ENCODE measurements around the gene USP21. TPM values are rescaled to one million over a fixed set of nuclear protein-coding genes. Genes with fewer than 3 reads are reported as not detected.

USP21 gene
- total and polyA plus RNA-seq, 2 of the 13 experiments (the other 11 are each of a cell fraction or from before 2014, with no cell fraction given): 10.1 to 33.1 TPM

DNA sequence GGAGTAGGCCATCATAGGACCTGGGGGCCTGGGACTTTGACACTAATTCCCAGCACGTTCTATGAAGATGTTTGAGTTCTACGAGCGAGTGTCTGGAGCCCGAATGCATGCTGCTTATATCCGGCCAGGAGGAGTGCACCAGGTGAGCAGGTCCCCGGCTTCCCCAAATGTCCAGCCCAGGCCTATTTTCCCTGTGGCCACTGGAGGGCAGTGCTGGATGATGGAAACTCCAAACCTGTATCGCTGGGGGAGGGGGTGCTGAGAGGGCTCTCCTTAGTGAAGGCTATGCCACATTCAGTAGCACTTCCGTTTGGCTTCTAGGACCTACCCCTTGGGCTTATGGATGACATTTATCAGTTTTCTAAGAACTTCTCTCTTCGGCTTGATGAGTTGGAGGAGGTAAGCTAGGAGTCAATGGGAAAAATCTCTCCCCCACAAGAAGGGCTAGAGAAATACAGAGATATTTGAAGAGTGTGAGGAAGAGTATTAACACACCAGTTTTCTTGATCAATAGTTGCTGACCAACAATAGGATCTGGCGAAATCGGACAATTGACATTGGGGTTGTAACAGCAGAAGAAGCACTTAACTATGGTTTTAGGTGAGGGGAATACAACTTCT is 50.6 kb downstream of the USP21 start (continued):
- TF ChIP-seq, protein P1, sequence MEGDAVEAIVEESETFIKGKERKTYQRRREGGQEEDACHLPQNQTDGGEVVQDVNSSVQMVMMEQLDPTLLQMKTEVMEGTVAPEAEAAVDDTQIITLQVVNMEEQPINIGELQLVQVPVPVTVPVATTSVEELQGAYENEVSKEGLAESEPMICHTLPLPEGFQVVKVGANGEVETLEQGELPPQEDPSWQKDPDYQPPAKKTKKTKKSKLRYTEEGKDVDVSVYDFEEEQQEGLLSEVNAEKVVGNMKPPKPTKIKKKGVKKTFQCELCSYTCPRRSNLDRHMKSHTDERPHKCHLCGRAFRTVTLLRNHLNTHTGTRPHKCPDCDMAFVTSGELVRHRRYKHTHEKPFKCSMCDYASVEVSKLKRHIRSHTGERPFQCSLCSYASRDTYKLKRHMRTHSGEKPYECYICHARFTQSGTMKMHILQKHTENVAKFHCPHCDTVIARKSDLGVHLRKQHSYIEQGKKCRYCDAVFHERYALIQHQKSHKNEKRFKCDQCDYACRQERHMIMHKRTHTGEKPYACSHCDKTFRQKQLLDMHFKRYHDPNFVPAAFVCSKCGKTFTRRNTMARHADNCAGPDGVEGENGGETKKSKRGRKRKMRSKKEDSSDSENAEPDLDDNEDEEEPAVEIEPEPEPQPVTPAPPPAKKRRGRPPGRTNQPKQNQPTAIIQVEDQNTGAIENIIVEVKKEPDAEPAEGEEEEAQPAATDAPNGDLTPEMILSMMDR (CRISPR knock-in tag; IDR thresholded peaks at IDR 0.05): peak; percentile 97
- TF ChIP-seq CBFB (CRISPR knock-in tag; IDR thresholded peaks at IDR 0.05): no peak
- TF ChIP-seq, protein P2, sequence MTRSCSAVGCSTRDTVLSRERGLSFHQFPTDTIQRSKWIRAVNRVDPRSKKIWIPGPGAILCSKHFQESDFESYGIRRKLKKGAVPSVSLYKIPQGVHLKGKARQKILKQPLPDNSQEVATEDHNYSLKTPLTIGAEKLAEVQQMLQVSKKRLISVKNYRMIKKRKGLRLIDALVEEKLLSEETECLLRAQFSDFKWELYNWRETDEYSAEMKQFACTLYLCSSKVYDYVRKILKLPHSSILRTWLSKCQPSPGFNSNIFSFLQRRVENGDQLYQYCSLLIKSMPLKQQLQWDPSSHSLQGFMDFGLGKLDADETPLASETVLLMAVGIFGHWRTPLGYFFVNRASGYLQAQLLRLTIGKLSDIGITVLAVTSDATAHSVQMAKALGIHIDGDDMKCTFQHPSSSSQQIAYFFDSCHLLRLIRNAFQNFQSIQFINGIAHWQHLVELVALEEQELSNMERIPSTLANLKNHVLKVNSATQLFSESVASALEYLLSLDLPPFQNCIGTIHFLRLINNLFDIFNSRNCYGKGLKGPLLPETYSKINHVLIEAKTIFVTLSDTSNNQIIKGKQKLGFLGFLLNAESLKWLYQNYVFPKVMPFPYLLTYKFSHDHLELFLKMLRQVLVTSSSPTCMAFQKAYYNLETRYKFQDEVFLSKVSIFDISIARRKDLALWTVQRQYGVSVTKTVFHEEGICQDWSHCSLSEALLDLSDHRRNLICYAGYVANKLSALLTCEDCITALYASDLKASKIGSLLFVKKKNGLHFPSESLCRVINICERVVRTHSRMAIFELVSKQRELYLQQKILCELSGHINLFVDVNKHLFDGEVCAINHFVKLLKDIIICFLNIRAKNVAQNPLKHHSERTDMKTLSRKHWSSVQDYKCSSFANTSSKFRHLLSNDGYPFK (CRISPR knock-in tag; IDR thresholded peaks at IDR 0.05; ENCODE audit: borderline replicate concordance): no peak
- TF ChIP-seq STAG1 (CRISPR knock-in tag; IDR thresholded peaks at IDR 0.05): peak; percentile 92
- no peak for TF ChIP-seq ZNF230 (CRISPR knock-in tag; IDR thresholded peaks at IDR 0.05)
- TF ChIP-seq ZNF549 (CRISPR knock-in tag; IDR thresholded peaks at IDR 0.05): no peak
- peak; percentile 57; the same call in 1 of the 2 replicates for TF ChIP-seq ZNF331 (CRISPR knock-in tag; IDR thresholded peaks at IDR 0.05)
- peak; percentile 31; the same call in 1 of the 2 replicates for TF ChIP-seq FOXA3 (CRISPR knock-in tag; IDR thresholded peaks at IDR 0.05)
- TF ChIP-seq, protein P3, sequence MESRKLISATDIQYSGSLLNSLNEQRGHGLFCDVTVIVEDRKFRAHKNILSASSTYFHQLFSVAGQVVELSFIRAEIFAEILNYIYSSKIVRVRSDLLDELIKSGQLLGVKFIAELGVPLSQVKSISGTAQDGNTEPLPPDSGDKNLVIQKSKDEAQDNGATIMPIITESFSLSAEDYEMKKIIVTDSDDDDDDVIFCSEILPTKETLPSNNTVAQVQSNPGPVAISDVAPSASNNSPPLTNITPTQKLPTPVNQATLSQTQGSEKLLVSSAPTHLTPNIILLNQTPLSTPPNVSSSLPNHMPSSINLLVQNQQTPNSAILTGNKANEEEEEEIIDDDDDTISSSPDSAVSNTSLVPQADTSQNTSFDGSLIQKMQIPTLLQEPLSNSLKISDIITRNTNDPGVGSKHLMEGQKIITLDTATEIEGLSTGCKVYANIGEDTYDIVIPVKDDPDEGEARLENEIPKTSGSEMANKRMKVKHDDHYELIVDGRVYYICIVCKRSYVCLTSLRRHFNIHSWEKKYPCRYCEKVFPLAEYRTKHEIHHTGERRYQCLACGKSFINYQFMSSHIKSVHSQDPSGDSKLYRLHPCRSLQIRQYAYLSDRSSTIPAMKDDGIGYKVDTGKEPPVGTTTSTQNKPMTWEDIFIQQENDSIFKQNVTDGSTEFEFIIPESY (CRISPR knock-in tag; IDR thresholded peaks at IDR 0.05): no peak
- no peak for TF ChIP-seq CHCHD3 (CRISPR knock-in tag; IDR thresholded peaks at IDR 0.05)
- TF ChIP-seq, protein P4, sequence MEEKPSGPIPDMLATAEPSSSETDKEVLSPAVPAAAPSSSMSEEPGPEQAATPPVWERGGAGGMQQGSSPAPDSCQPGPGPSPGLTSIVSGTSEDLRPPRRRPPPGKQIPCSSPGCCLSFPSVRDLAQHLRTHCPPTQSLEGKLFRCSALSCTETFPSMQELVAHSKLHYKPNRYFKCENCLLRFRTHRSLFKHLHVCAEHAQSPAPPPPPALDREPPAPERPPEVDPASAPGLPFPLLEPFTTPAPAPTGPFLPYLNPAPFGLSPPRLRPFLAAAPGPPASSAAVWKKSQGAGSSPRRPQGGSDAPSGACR (CRISPR knock-in tag; IDR thresholded peaks at IDR 0.05): 0 out of 2 replicates have a peak, but pooled peaks have one; percentile 25
- TF ChIP-seq RARA (CRISPR knock-in tag; IDR thresholded peaks at IDR 0.05): 0 out of 2 replicates have a peak, but pooled peaks have one; percentile 28
- no peak for TF ChIP-seq GPN1 (CRISPR knock-in tag; IDR thresholded peaks at IDR 0.05; ENCODE audit: borderline replicate concordance)
- peak; percentile 52; the same call in 1 of the 2 replicates for TF ChIP-seq GATAD2A (CRISPR knock-in tag; IDR thresholded peaks at IDR 0.05)
- 0 out of 2 replicates have a peak, but pooled peaks have one; percentile 11 for TF ChIP-seq TBX3 (IDR thresholded peaks at IDR 0.05; ENCODE audit: borderline replicate concordance)
- TF ChIP-seq NFYC (CRISPR knock-in tag; IDR thresholded peaks at IDR 0.05): 0 out of 2 replicates have a peak, but pooled peaks have one; percentile 12
- peak; percentile 52; the same call in 1 of the 2 replicates for TF ChIP-seq CBX5 (CRISPR knock-in tag; IDR thresholded peaks at IDR 0.05; ENCODE audit: borderline replicate concordance)
- TF ChIP-seq, protein P5, sequence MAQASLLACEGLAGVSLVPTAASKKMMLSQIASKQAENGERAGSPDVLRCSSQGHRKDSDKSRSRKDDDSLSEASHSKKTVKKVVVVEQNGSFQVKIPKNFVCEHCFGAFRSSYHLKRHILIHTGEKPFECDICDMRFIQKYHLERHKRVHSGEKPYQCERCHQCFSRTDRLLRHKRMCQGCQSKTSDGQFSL (CRISPR knock-in tag; IDR thresholded peaks at IDR 0.05): 0 out of 2 replicates have a peak, but pooled peaks have one; percentile 60
- peak; percentile 74; the same call in 1 of the 2 replicates for TF ChIP-seq REPIN1 (CRISPR knock-in tag; IDR thresholded peaks at IDR 0.05; ENCODE audit: borderline replicate concordance, low read depth)
- no peak for TF ChIP-seq ZNF850 (CRISPR knock-in tag; conservative IDR thresholded peaks at IDR 0.05)
- TF ChIP-seq, protein P6, sequence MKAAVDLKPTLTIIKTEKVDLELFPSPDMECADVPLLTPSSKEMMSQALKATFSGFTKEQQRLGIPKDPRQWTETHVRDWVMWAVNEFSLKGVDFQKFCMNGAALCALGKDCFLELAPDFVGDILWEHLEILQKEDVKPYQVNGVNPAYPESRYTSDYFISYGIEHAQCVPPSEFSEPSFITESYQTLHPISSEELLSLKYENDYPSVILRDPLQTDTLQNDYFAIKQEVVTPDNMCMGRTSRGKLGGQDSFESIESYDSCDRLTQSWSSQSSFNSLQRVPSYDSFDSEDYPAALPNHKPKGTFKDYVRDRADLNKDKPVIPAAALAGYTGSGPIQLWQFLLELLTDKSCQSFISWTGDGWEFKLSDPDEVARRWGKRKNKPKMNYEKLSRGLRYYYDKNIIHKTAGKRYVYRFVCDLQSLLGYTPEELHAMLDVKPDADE (CRISPR knock-in tag; IDR thresholded peaks at IDR 0.05): no peak
- peak; percentile 69 for TF ChIP-seq ERF (CRISPR knock-in tag; IDR thresholded peaks at IDR 0.05)
